ENCODE results near the gene TP53INP2.
"Not testable (repeated sequence)": the region's sequence is repeated elsewhere in the genome, so short reads cannot be mapped to it uniquely, and the experiment has no call there.

Gene TP53INP2

GRCh38 chr20:34709044-34709830, 5.1 kb downstream of the TP53INP2 start:
- Histone ChIP-seq H3K27ac (no peak overlapping the region; the same call in 1 of the 2 replicates), H3K4me3 (peak overlapping the region; percentile 94), H3K36me3 (ENCODE audit: insufficient read depth, low read length) (peaks cover 1% of the 10 kb centered on the region; the same call in 1 of the 2 replicates), H3K9me3 (ENCODE audit: low read depth, low read length) (no peaks in the 10 kb centered on the region), H3K9ac (ENCODE audit: insufficient read length) (peak overlapping the region; percentile 75)
- TF ChIP-seq POLR2AphosphoS5 (IDR thresholded peaks at IDR 0.05; ENCODE audit: borderline replicate concordance, low read depth, low read length) = peak; percentile 2; the same call in 1 of the 2 replicates
- no peak for TF ChIP-seq FOXP2 (optimal IDR thresholded peaks at IDR 0.05; ENCODE audit: control extremely low read depth, extremely low read length, insufficient read depth)
- no peak for DNase-seq (ENCODE audit: low read depth, low spot score)

DNA sequence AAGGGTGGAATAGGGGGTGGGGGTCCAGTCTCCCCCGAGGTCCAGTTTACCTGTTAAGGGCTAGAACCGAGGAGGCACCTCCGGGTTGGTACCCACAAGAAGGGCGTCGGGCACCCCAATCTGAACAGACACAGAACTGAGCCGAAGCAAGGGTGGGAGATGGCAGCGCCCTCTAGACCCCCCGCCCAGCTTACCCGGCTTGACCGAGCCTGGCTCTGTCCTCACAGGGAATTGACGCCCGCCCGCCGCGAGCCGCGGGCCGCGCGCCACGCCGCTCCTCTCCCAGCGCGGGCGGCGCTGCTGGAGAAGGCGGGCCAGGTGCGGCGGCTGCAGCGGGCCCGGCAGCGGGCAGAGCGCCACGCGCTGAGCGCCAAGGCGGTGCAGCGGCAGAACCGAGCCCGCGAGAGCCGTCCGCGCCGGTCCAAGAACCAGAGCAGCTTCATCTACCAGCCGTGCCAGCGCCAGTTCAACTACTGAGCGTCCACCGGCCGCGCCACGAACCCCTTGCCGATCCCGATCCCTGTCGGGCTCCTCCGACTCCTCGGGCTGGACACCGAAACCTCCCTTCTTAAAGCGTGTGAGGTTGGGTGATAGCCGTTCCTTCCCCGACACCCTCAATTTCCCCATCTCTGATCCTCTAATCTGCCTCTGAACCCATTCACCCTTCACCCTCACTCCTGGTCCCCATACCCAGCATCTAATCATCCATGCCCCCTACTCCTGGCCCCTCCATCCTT, 5.9 kb downstream of the TP53INP2 start:
- H3K9me3 ChIP-seq (ENCODE audit: low read depth, low read length) = no peaks in the 10 kb centered on the region
- DNase-seq (ENCODE audit: low read depth, low spot score) = no peak
- peaks cover 9% of the 10 kb centered on the region; the same call in 1 of the 2 replicates for H3K36me3 ChIP-seq (ENCODE audit: insufficient read depth, low read length)
- no peak overlapping the region for H3K27ac ChIP-seq
- H3K4me3 ChIP-seq = peak overlapping the region; percentile 94
- TF ChIP-seq EZH2 (IDR thresholded peaks at IDR 0.05) (no peak), FOXP2 (optimal IDR thresholded peaks at IDR 0.05; ENCODE audit: control extremely low read depth, extremely low read length, insufficient read depth) (no peak), POLR2AphosphoS5 (IDR thresholded peaks at IDR 0.05; ENCODE audit: borderline replicate concordance, low read depth, low read length) (no peak)
- peak overlapping the region; percentile 75 for H3K9ac ChIP-seq (ENCODE audit: insufficient read length)

DNA sequence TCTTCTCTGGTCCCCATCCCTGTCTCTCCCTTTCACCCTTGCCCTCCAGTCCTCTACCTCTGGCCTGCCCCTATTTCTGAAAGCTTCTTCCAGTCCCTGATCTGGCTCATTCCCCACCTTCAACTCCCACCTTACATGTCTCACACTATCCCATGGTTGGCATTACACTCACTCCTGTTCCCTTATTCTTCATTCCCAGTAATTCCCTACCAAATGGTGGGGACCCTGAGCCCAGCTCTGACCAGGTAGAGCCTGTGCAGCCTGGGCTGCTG, 6.4 kb downstream of the TP53INP2 start:
- TF ChIP-seq POLR2AphosphoS5 (IDR thresholded peaks at IDR 0.05; ENCODE audit: borderline replicate concordance, low read depth, low read length) = no peak
- no peak for TF ChIP-seq EZH2 (IDR thresholded peaks at IDR 0.05)
- no peak for TF ChIP-seq FOXP2 (optimal IDR thresholded peaks at IDR 0.05; ENCODE audit: control extremely low read depth, extremely low read length, insufficient read depth)
- Histone ChIP-seq H3K36me3 (ENCODE audit: insufficient read depth, low read length) (peaks cover 14% of the 10 kb centered on the region), H3K4me3 (peak overlapping the region; percentile 94; the same call in 1 of the 2 replicates), H3K27ac (no peak overlapping the region), H3K9me3 (ENCODE audit: low read depth, low read length) (no peaks in the 10 kb centered on the region), H3K9ac (ENCODE audit: insufficient read length) (no peak overlapping the region)
- DNase-seq (ENCODE audit: low read depth, low spot score) = no peak

GRCh38 chr20:34710861-34711574, 6.9 kb downstream of the TP53INP2 start:
- Histone ChIP-seq H3K36me3 (ENCODE audit: insufficient read depth, low read length) (peaks cover 17% of the 10 kb centered on the region), H3K9ac (ENCODE audit: insufficient read length) (no peak overlapping the region), H3K4me3 (no peak overlapping the region), H3K27ac (no peak overlapping the region), H3K9me3 (ENCODE audit: low read depth, low read length) (no peaks in the 10 kb centered on the region)
- TF ChIP-seq EZH2 (IDR thresholded peaks at IDR 0.05) (no peak), FOXP2 (optimal IDR thresholded peaks at IDR 0.05; ENCODE audit: control extremely low read depth, extremely low read length, insufficient read depth) (no peak), POLR2AphosphoS5 (IDR thresholded peaks at IDR 0.05; ENCODE audit: borderline replicate concordance, low read depth, low read length) (no peak)
- DNase-seq (ENCODE audit: low read depth, low spot score) = no peak

DNA sequence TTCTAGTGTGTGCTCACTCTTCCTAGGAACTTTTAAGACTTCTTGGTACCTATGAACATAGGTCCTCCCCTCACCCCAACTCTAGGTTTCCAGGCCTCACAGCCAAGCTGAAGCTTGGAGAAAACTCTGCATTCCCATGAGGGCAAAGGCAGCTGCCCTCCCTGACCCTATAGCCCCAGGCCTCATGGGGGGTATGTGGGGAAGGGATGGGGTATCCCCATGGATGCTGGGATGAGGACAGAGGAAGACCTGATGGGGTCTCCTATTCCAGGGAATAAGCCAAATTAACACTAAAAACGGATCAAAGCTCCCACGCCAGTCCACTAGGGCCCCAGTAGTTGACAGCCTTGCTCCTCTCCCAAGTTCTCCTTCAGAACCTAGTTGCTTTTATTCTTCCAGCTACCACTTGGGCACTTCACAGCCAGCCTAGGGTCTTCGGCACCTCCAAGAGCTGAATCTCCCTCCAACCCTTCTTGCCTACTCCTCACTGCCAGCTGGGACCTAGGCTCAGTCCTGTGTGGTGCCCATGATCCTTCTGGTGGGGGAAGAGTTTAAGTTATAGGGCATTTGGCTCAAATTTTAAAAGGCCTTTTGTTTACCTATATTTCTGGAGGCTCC, 7.8 kb downstream of the TP53INP2 start:
- no peak overlapping the region for H3K9ac ChIP-seq (ENCODE audit: insufficient read length)
- TF ChIP-seq FOXP2 (optimal IDR thresholded peaks at IDR 0.05; ENCODE audit: control extremely low read depth, extremely low read length, insufficient read depth) = no peak
- no peak for TF ChIP-seq POLR2AphosphoS5 (IDR thresholded peaks at IDR 0.05; ENCODE audit: borderline replicate concordance, low read depth, low read length)
- TF ChIP-seq EZH2 (IDR thresholded peaks at IDR 0.05) = no peak
- peaks cover 22% of the 10 kb centered on the region for H3K36me3 ChIP-seq (ENCODE audit: insufficient read depth, low read length)
- H3K27ac ChIP-seq = no peak overlapping the region
- DNase-seq (ENCODE audit: low read depth, low spot score) = no peak
- H3K9me3 ChIP-seq (ENCODE audit: low read depth, low read length) = no peaks in the 10 kb centered on the region
- H3K4me3 ChIP-seq = no peak overlapping the region

DNA sequence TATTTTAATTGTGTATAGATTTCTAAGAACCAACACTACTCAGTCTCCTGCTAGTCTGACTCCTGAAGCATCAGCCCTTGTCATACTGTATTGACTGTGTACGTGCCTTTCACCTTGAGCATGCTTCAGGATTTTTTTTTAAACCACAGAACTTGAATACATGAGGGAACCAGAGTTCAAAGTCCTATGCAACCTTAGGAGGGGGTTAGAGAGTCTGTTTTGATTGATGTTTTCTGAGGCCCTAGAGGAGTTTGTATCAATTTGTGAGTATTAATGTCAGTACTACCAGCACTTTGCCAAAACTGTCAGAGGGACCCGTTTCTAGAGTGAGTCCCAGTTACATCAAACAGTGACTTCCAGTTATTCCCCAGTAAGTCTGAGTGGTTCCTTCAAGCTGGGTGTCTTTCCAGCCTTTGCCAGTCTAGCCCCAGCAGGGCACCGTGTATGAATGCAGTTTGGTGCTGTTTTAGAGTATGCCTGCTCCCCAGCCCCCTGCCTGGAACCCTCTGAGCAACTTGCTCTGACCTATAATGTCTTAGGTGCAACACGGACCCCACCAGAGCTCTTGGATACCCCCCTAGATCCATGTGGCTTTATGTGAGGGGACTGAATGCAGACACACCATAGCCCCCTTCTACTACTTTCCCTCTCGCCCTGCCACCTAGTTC, 8.5 kb downstream of the TP53INP2 start:
- no peak for DNase-seq (ENCODE audit: low read depth, low spot score)
- no peak overlapping the region for H3K9ac ChIP-seq (ENCODE audit: insufficient read length)
- H3K27ac ChIP-seq = no peak overlapping the region

DNA sequence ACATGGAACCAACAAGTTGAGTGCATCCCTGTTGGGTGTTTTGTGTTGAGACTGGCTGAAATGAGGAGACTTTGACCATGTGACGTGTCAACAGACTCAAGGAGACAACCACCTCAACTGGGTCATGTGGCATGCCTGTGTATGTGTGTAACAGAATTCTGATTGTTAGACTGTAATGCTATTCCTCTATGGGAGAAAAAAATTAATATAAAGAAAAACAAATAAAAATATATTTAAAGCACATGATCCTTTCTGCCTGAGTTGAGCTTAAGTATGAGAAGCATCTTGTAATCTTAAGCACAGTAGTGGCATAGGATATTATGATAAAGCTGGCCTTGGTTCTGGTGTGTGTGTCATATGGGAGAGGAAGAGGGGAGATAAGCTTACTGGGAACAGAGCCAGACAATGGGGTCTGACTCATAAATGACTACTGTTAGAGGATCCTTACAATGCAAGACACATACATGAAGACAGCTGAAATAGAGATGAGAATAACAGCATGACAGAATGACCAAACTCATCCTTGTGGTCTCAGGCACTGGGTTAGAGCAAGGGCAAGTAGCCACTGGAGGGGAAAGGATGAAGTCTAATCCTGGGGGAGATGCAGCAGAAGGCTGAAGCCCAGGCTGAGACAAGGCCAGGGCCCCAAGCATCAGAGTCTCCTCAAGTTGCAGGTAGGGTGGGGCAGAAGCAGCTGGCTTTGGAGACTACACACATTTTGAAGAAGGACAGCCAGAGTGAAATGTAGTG, 9.2 kb downstream of the TP53INP2 start:
- Histone ChIP-seq H3K9me3 (ENCODE audit: low read depth, low read length) (no peaks in the 10 kb centered on the region), H3K9ac (ENCODE audit: insufficient read length) (no peak overlapping the region), H3K27ac (no peak overlapping the region), H3K4me3 (no peak overlapping the region), H3K36me3 (ENCODE audit: insufficient read depth, low read length) (peaks cover 27% of the 10 kb centered on the region)
- TF ChIP-seq POLR2AphosphoS5 (IDR thresholded peaks at IDR 0.05; ENCODE audit: borderline replicate concordance, low read depth, low read length) = no peak
- TF ChIP-seq FOXP2 (optimal IDR thresholded peaks at IDR 0.05; ENCODE audit: control extremely low read depth, extremely low read length, insufficient read depth) = no peak
- no peak for TF ChIP-seq EZH2 (IDR thresholded peaks at IDR 0.05)
- DNase-seq (ENCODE audit: low read depth, low spot score) = no peak

More for the DNA sequence above, 8.5 kb downstream of the TP53INP2 start:
- TF ChIP-seq POLR2AphosphoS5 (IDR thresholded peaks at IDR 0.05; ENCODE audit: borderline replicate concordance, low read depth, low read length) = no peak
- no peak for TF ChIP-seq EZH2 (IDR thresholded peaks at IDR 0.05)
- TF ChIP-seq FOXP2 (optimal IDR thresholded peaks at IDR 0.05; ENCODE audit: control extremely low read depth, extremely low read length, insufficient read depth) = no peak
- no peak overlapping the region for H3K4me3 ChIP-seq
- no peaks in the 10 kb centered on the region for H3K9me3 ChIP-seq (ENCODE audit: low read depth, low read length)
- peaks cover 25% of the 10 kb centered on the region for H3K36me3 ChIP-seq (ENCODE audit: insufficient read depth, low read length)

DNA sequence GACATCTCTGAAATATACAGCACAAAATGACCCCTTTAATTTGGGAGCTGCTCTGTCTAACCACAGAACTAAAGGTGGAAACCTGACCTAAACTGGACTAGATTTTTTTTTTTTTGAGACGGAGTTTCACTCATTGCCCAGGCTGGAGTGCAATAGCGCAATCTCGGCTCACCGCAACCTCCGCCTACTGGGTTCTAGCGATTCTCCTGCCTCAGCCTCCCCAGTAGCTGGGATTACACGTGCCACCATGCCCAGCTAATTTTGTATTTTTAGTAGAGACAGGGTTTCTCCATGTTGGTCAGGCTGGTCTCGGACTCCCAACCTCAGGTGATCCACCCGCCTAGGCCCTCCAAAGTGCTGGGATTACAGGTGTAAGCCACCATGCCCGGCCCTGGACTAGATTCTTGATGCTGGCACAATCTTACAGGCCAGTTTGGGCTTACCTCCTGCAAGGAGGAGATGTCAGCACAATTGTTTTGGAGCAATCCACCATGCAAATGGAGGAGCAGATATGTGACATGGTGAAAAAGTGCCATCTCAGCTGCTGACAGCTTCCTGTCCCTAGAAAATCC, 9.9 kb downstream of the TP53INP2 start:
- H3K9me3 ChIP-seq (ENCODE audit: low read depth, low read length); DNase-seq (ENCODE audit: low read depth, low spot score); H3K4me3 ChIP-seq; H3K9ac ChIP-seq (ENCODE audit: insufficient read length); H3K27ac ChIP-seq: not testable (repeated sequence)
- peaks cover 27% of the 10 kb centered on the region for H3K36me3 ChIP-seq (ENCODE audit: insufficient read depth, low read length)
